IMR-90 (cell line): Measurements from ENCODE around the gene APOBEC3B. TPM values are rescaled to one million over a fixed set of nuclear protein-coding genes. Genes with fewer than 3 reads are reported as not detected.

Source experiments
- ATAC-seq: fragments of 200-7000 bp; cut with Tn5 transposase; 2 replicates; pipeline ENCODE4 v1.9.1; 2020; ENCODE audit warnings: low read depth, mild to moderate bottlenecking, moderate library complexity
- BruUV-seq: library from RNA; stranded (reverse); fragments of 400-500 nt; replicated peaks from 2 replicates; lab custom pipeline; 2021; lab: Mats Ljungman, UMichigan
- CTCF ChIA-PET: fragments of 300-600 bp; formaldehyde crosslinking; extraction: SDS; loops from one replicate; lab custom pipeline; 2021; ENCODE audit warnings: antibody characterized with exemption; lab: Yijun Ruan, JAX
- POLR2A ChIA-PET: fragments of 300-600 bp; sonication (Branson Sonifier 250); formaldehyde crosslinking; loops from one replicate; lab custom pipeline; 2022; ENCODE audit warnings: antibody characterized with exemption; ENCODE audit not compliant: unreplicated experiment; lab: Charles Lee
- DNase-seq: peaks from one replicate; pipeline ENCODE4 v3.0.0; 2013
- H2AFZ ChIP-seq: replicated peaks from 2 replicates; pipeline ENCODE3; 2013; ENCODE audit warnings: low read length, mild to moderate bottlenecking; ENCODE audit not compliant: poor library complexity
- H2AK5ac ChIP-seq: 2 replicates; pipeline ENCODE4 v1.6.1; 2013; ENCODE audit warnings: low read depth, low read length, inconsistent platforms
- H2AK9ac ChIP-seq: replicated peaks from 2 replicates; pipeline ENCODE3; 2013; ENCODE audit warnings: mild to moderate bottlenecking, low read depth, low read length, moderate library complexity; ENCODE audit not compliant: poor library complexity
- H2BK120ac ChIP-seq: 2 replicates; pipeline ENCODE4 v1.6.1; 2013; ENCODE audit warnings: low read depth, low read length, inconsistent platforms
- H2BK15ac ChIP-seq: 3 replicates; pipeline ENCODE4 v1.6.1; 2013; ENCODE audit warnings: low read depth, low read length, inconsistent platforms
- H2BK20ac ChIP-seq: 2 replicates; pipeline ENCODE4 v1.6.1; 2013; ENCODE audit warnings: low read depth, mild to moderate bottlenecking, inconsistent platforms, low read length, moderate library complexity
- H2BK5ac ChIP-seq: 2 replicates; pipeline ENCODE4 v1.6.1; 2013; ENCODE audit warnings: mild to moderate bottlenecking, low read depth, low read length, inconsistent platforms; ENCODE audit not compliant: poor library complexity, severe bottlenecking
- H3K14ac ChIP-seq: replicated peaks from 2 replicates; pipeline ENCODE4 v1.6.1; 2013; ENCODE audit warnings: low read depth, low read length, inconsistent platforms
- H3K18ac ChIP-seq: 2 replicates; pipeline ENCODE4 v1.6.1; 2013; ENCODE audit warnings: low read depth, low read length, control low read depth
- H3K23ac ChIP-seq: 2 replicates; pipeline ENCODE4 v1.6.1; 2013; ENCODE audit warnings: low read depth, low read length, inconsistent platforms
- H3K27ac ChIP-seq: 2 replicates; pipeline ENCODE4 v1.5.1; 2013; ENCODE audit warnings: mild to moderate bottlenecking, control low read depth, low read length; ENCODE audit not compliant: insufficient read depth
- H3K27me3 ChIP-seq: 2 replicates; pipeline ENCODE4 v1.6.1; 2013; ENCODE audit warnings: low read length; ENCODE audit not compliant: control insufficient read depth, insufficient read depth
- H3K36me3 ChIP-seq: 2 replicates; pipeline ENCODE4 v1.6.1; 2013; ENCODE audit warnings: low read length, mixed read lengths; ENCODE audit not compliant: control insufficient read depth, insufficient read depth
- H3K4ac ChIP-seq: 2 replicates; pipeline ENCODE4 v1.6.1; 2013; ENCODE audit warnings: low read depth, low read length, inconsistent platforms
- H3K4me1 ChIP-seq: 2 replicates; pipeline ENCODE4 v1.6.1; 2013; ENCODE audit warnings: low read length, mixed read lengths; ENCODE audit not compliant: control insufficient read depth, insufficient read depth
- H3K4me2 ChIP-seq: 2 replicates; pipeline ENCODE4 v1.6.1; 2013; ENCODE audit warnings: low read depth, mild to moderate bottlenecking, control low read depth, low read length, moderate library complexity
- H3K4me3 ChIP-seq: 2 replicates; pipeline ENCODE4 v1.5.1; 2013; ENCODE audit warnings: low read depth, mild to moderate bottlenecking, control low read depth, low read length, moderate library complexity; ENCODE audit not compliant: insufficient read depth
- H3K56ac ChIP-seq: 2 replicates; pipeline ENCODE4 v1.6.1; 2013; ENCODE audit warnings: low read length, inconsistent platforms; ENCODE audit not compliant: insufficient read depth; ENCODE audit errors: extremely low read depth
- H3K79me1 ChIP-seq, 2 experiments: 2 replicates each; pipeline ENCODE4 v1.6.1; 2013; ENCODE audit warnings: low read length in 2 of 2, inconsistent platforms in 1 of 2, low read depth in 1 of 2
- H3K9ac ChIP-seq: 2 replicates; pipeline ENCODE4 v1.6.1; 2013; ENCODE audit warnings: low read depth, low read length, control low read depth
- H3K9me1 ChIP-seq: 2 replicates; pipeline ENCODE4 v1.6.1; 2013; ENCODE audit warnings: low read length, inconsistent platforms; ENCODE audit not compliant: insufficient read depth
- H3K9me3 ChIP-seq: 2 replicates; pipeline ENCODE4 v1.6.1; 2013; ENCODE audit warnings: low read length; ENCODE audit not compliant: control insufficient read depth, insufficient read depth
- H4K20me1 ChIP-seq: 2 replicates; pipeline ENCODE4 v1.6.1; 2013; ENCODE audit warnings: low read length, inconsistent platforms; ENCODE audit not compliant: insufficient read depth
- H4K5ac ChIP-seq: 2 replicates; pipeline ENCODE4 v1.6.1; 2013; ENCODE audit warnings: mild to moderate bottlenecking, low read depth, low read length, control low read depth
- H4K8ac ChIP-seq, 2 experiments: 2 replicates each; pipeline ENCODE4 v1.6.1; 2013; ENCODE audit warnings: low read depth in 2 of 2, low read length in 2 of 2, control low read depth in 1 of 2, inconsistent platforms in 1 of 2
- H4K91ac ChIP-seq: 2 replicates; pipeline ENCODE4 v1.6.1; 2013; ENCODE audit warnings: low read depth, low read length, inconsistent platforms; ENCODE audit not compliant: insufficient read depth
- CEBPB ChIP-seq: IDR thresholded peaks from 2 replicates; pipeline ENCODE4 v1.6.1; 2012; ENCODE audit warnings: low read depth, low read length, improper control_type of control experiment
- CHD1 ChIP-seq: IDR thresholded peaks from 2 replicates; pipeline ENCODE4 v1.6.1; 2012; ENCODE audit warnings: low read depth, low read length, improper control_type of control experiment
- CTCF ChIP-seq: conservative IDR thresholded peaks from 2 replicates; pipeline ENCODE4 v1.5.1; 2012; ENCODE audit warnings: mild to moderate bottlenecking, low read depth, low read length, improper control_type of control experiment
- FOS ChIP-seq: fragments of 150-350 bp; IDR thresholded peaks from 2 replicates; pipeline ENCODE4 v1.6.1; 2016; ENCODE audit warnings: low read depth, low read length
- MAZ ChIP-seq: IDR thresholded peaks from 2 replicates; pipeline ENCODE4 v1.6.1; 2012; ENCODE audit warnings: low read depth, mild to moderate bottlenecking, low read length, improper control_type of control experiment, moderate library complexity, borderline replicate concordance
- MXI1 ChIP-seq: IDR thresholded peaks from 2 replicates; pipeline ENCODE4 v1.6.1; 2012; ENCODE audit warnings: low read depth, mild to moderate bottlenecking, low read length, moderate library complexity, borderline replicate concordance
- NFE2L2 ChIP-seq: fragments of 150-350 bp; IDR thresholded peaks from 2 replicates; pipeline ENCODE4 v1.6.1; 2016; ENCODE audit warnings: low read depth, mild to moderate bottlenecking, low read length
- RAD21 ChIP-seq: IDR thresholded peaks from 2 replicates; pipeline ENCODE4 v1.6.1; 2012; ENCODE audit warnings: low read length, improper control_type of control experiment
- RFX5 ChIP-seq: IDR thresholded peaks from 2 replicates; pipeline ENCODE4 v1.8.0; 2012; ENCODE audit warnings: low read depth, mild to moderate bottlenecking, low read length, moderate library complexity
- SMC3 ChIP-seq: fragments of 150-350 bp; IDR thresholded peaks from 2 replicates; pipeline ENCODE4 v1.6.1; 2016; ENCODE audit warnings: low read depth, mild to moderate bottlenecking, antibody characterized with exemption, low read length, moderate library complexity
- WGBS, 2 experiments: methylation state at CpG; one replicate each; pipeline versions ENCODE4 v1.1.5 to v1.1.7; 2013; ENCODE audit warnings: missing lambda C conversion rate in 2 of 2; ENCODE audit not compliant: insufficient read length in 1 of 2; ENCODE audit errors: extremely low coverage in 2 of 2; 5-methylcytosine and 5-hydroxymethylcytosine counted together
- dilution Hi-C: fragments of 300-500 bp; cut with HindIII; formaldehyde crosslinking; loops from one replicate; pipeline ENCODE4 v1.14.3; 2018; ENCODE audit warnings: low sequenced_read_pairs; ENCODE audit not compliant: unreplicated experiment
- in situ Hi-C: fragments of 300-500 bp; cut with MboI; formaldehyde crosslinking; loops from 3 replicates; pipeline ENCODE4 v1.14.3; 2019; ENCODE audit warnings: low sequenced_read_pairs, inconsistent platforms, mixed read lengths
- intact Hi-C: fragments of 100-400 bp; cut with micrococcal nuclease; formaldehyde crosslinking; loops from 2 replicates; pipeline ENCODE4 v1.10.0; 2022
- polyA plus RNA-seq, 3 experiments: library from polyadenylated mRNA; depleted of rRNA; stranded (reverse); fragments of >200 nt; gene quantifications; 2 replicates each; pipeline ENCODE4 v1.2.3, GENCODE V29; 2012; ENCODE audit warnings: low replicate concordance in 1 of 3
- total RNA-seq: library from RNA; depleted of rRNA; stranded (reverse); fragments of >200 nt; gene quantifications from 2 replicates; pipeline ENCODE4 v1.2.3, GENCODE V29; 2012
- TF ChIP-seq, protein P1 (sequence below): fragments of 150-350 bp; IDR thresholded peaks from 2 replicates; pipeline ENCODE4 v1.6.1; 2017; ENCODE audit warnings: mild to moderate bottlenecking, antibody characterized with exemption, low read length, low read depth
- TF ChIP-seq, protein P2 (sequence below): fragments of 150-350 bp; IDR thresholded peaks from 2 replicates; pipeline ENCODE4 v1.6.1; 2016; ENCODE audit warnings: low read depth, mild to moderate bottlenecking, low read length, moderate library complexity, borderline replicate concordance

Gene APOBEC3B
- total and polyA plus RNA-seq, 2 of the 4 experiments (the other 2 are of a cell fraction): 17.6 to 34.2 TPM

GRCh38 chr22:38967451-38968450 is 14.4 kb upstream of the APOBEC3B start:
- DNase-seq (no peak), ATAC-seq (no peak)
- no peaks in the 10 kb centered on the region for H3K4me1 ChIP-seq
- H3K36me3 ChIP-seq: no peaks in the 10 kb centered on the region
- H3K14ac ChIP-seq: no peak overlapping the region
- peaks cover 63% of the 10 kb centered on the region for H3K27me3 ChIP-seq
- dilution Hi-C loops: no loop called here
- H2BK20ac ChIP-seq: no peak overlapping the region
- WGBS, 2 experiments: 60% methylated on average over 3 of the region's 15 CpGs; no CpG with 5 or more reads in 1 of the 2 experiments
- no peak overlapping the region for H2AFZ ChIP-seq
- no peak overlapping the region for H2BK15ac ChIP-seq
- ChIA-PET POLR2A (no interaction called here), CTCF (no interaction called here)
- no peak overlapping the region for H3K23ac ChIP-seq
- no peak overlapping the region for H3K9ac ChIP-seq
- no peak for TF ChIP-seq SMC3
- TF ChIP-seq, protein P1, sequence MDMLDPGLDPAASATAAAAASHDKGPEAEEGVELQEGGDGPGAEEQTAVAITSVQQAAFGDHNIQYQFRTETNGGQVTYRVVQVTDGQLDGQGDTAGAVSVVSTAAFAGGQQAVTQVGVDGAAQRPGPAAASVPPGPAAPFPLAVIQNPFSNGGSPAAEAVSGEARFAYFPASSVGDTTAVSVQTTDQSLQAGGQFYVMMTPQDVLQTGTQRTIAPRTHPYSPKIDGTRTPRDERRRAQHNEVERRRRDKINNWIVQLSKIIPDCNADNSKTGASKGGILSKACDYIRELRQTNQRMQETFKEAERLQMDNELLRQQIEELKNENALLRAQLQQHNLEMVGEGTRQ: no peak
- no peak for TF ChIP-seq NFE2L2
- no peak for TF ChIP-seq MAZ
- no peak for TF ChIP-seq RFX5
- TF ChIP-seq, protein P2, sequence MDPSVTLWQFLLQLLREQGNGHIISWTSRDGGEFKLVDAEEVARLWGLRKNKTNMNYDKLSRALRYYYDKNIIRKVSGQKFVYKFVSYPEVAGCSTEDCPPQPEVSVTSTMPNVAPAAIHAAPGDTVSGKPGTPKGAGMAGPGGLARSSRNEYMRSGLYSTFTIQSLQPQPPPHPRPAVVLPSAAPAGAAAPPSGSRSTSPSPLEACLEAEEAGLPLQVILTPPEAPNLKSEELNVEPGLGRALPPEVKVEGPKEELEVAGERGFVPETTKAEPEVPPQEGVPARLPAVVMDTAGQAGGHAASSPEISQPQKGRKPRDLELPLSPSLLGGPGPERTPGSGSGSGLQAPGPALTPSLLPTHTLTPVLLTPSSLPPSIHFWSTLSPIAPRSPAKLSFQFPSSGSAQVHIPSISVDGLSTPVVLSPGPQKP: no peak
- no peak for TF ChIP-seq MXI1
- no peak for TF ChIP-seq RAD21
- TF ChIP-seq CHD1: no peak
- no peak for TF ChIP-seq CEBPB
- TF ChIP-seq CTCF: no peak
- no peak for TF ChIP-seq FOS
- no peak overlapping the region for H2BK120ac ChIP-seq
- no peaks in the 10 kb centered on the region for H3K9me3 ChIP-seq
- no peaks in the 10 kb centered on the region; the same call in 1 of the 2 replicates for H4K20me1 ChIP-seq
- in situ Hi-C loops: no loop called here
- H3K79me1 ChIP-seq: no peaks in the 10 kb centered on the region
- no peak overlapping the region for H4K8ac ChIP-seq
- no peak overlapping the region for H3K4me3 ChIP-seq
- H3K27ac ChIP-seq: no peak overlapping the region
- H3K4ac ChIP-seq: no peak overlapping the region
- H4K5ac ChIP-seq: no peak overlapping the region
- no peak overlapping the region for H4K91ac ChIP-seq
- intact Hi-C loops: no loop called here
- H3K18ac ChIP-seq: no peak overlapping the region
- BruUV-seq: no TSS peak
- H3K56ac ChIP-seq: no peak overlapping the region
- H2AK9ac ChIP-seq: no peak overlapping the region
- no peak overlapping the region for H3K4me2 ChIP-seq
- no peaks in the 10 kb centered on the region for H3K9me1 ChIP-seq
- no peak overlapping the region for H2AK5ac ChIP-seq
- H2BK5ac ChIP-seq: no peak overlapping the region
